WI38 (cell line): Measurements from ENCODE around the gene XPR1.

Source experiments
- H3K4me3 ChIP-seq: 2 replicates; pipeline ENCODE4 v1.5.1; 2011; ENCODE audit warnings: low read depth, mild to moderate bottlenecking, control low read depth, low read length
- TF ChIP-seq, protein P1 (sequence below): IDR thresholded peaks from 2 replicates; pipeline ENCODE4 v1.5.1; 2012; ENCODE audit warnings: low read depth, mild to moderate bottlenecking, control low read depth, low read length

The XPR1 gene

DNA sequence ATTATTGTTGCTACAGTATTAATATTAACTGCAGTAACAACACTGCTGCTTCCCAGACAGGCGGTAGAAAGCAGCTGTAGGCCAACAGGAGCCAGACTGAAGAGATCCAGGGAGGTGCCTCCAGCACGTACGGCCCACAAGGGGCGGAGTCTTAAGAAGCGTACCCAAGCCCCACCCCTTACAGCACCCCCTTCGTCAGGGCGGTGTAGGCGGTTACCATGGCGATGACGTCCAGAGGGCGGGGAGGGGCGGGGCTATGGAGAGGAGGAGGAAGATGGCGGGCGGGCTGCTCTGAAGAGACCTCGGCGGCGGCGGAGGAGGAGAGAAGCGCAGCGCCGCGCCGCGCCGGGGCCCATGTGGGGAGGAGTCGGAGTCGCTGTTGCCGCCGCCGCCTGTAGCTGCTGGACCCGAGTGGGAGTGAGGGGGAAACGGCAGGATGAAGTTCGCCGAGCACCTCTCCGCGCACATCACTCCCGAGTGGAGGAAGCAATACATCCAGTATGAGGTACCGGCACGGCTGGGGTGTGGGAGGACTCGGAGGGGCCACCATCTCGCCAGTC is at the start of gene XPR1:
Gene XPR1, plus strand, starts transcription at position 257 of the 560 bp plus-strand sequence. Its CDS starts 180 bp downstream, at position 437.
- peak within 1 kb of the TSS; percentile 59 for H3K4me3 ChIP-seq
- TF ChIP-seq, protein P1, sequence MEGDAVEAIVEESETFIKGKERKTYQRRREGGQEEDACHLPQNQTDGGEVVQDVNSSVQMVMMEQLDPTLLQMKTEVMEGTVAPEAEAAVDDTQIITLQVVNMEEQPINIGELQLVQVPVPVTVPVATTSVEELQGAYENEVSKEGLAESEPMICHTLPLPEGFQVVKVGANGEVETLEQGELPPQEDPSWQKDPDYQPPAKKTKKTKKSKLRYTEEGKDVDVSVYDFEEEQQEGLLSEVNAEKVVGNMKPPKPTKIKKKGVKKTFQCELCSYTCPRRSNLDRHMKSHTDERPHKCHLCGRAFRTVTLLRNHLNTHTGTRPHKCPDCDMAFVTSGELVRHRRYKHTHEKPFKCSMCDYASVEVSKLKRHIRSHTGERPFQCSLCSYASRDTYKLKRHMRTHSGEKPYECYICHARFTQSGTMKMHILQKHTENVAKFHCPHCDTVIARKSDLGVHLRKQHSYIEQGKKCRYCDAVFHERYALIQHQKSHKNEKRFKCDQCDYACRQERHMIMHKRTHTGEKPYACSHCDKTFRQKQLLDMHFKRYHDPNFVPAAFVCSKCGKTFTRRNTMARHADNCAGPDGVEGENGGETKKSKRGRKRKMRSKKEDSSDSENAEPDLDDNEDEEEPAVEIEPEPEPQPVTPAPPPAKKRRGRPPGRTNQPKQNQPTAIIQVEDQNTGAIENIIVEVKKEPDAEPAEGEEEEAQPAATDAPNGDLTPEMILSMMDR = no peak

DNA sequence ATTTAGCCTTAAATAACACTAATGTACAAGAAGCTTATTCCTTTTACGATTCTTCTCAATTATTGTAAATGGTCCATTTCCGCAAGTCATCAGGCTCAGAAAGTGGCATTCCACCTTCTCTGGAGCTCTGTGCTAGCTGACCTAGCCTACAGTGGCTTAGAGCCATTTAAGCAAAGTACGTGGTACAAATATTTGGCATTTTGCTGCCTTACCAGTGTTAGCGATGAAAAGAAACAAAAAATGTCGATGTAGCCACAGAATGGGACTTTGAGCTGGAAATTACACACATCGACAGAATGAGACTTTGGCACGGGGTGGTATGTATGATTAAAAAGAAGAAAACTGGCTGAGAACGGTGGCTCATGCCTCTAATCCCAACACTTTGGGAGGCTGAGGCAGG is 47.0 kb upstream of the XPR1 start:
- TF ChIP-seq, protein P1 = no peak

DNA sequence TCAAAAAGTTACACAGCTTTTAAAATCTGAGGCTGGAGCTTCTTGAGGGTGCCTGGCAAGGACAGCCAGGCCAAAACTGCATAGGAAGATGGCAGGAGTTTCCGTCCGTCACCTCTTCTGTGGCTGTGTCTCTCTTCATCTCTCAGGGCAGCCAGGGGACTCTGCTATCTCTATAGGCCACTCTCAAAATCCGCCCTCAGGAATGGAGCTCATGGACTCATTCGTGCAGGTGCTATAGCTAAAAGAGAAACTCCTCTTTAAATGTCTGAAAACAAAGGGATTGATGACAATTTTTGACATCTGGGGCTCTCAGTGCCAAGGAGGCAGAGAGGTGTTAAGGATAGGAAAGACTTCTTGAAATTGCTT is 45.8 kb upstream of the XPR1 start:
- H3K4me3 ChIP-seq = no peak overlapping the region
- TF ChIP-seq, protein P1 = no peak

More for the DNA sequence above, 47.0 kb upstream of the XPR1 start:
- no peak overlapping the region for H3K4me3 ChIP-seq

- H3K4me3 ChIP-seq = no peak overlapping the region
- TF ChIP-seq, protein P1 = no peak
Observed at GRCh38 chr1:180586671-180587155, 45.1 kb upstream of the XPR1 start.

- TF ChIP-seq, protein P1 = no peak
- H3K4me3 ChIP-seq = no peak overlapping the region
Observed at GRCh38 chr1:180588121-180588520, 43.7 kb upstream of the XPR1 start.

DNA sequence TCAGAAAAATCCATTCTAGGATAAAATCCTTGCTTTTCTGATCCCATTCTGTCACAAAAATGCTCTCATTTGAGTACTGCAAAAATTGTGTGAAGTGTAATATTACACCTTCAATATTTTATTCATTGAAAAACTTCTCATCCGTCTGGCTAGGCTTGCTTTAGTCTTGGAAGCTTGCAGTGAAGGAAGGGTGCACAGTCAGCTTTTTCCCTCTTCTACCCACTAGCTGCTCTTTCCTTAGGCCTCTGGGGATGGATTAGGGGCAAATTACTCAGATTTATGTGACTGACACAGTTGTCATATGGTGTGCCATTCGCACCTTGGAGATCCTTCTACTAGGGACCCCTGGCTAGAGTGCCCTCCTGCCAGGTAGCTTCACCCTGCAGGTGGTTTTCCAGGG is 40.9 kb upstream of the XPR1 start:
- TF ChIP-seq, protein P1 = no peak
- H3K4me3 ChIP-seq = no peak overlapping the region

DNA sequence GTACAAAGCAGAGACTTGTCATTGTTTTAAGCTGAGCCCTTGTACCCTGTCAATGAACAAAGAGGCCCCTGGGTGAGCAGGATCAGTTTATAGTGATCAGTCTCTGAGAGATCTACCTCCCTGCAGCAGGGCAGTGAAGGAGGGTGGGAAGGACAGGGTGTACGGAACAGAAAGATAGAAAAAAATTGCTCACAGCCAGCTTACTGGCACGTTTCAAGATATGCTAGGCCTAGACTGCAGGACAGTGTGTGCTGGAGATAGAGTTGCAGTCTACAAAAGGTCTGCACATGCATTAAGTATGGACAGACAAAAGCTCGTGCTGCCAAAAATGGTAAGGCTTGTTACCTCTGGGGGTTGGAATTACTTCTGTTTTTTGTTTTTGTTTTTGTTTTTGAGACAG is 38.4 kb upstream of the XPR1 start:
- TF ChIP-seq, protein P1 = no peak
- no peak overlapping the region for H3K4me3 ChIP-seq
